ENCODE measurements around the gene PRRT3.

DNA sequence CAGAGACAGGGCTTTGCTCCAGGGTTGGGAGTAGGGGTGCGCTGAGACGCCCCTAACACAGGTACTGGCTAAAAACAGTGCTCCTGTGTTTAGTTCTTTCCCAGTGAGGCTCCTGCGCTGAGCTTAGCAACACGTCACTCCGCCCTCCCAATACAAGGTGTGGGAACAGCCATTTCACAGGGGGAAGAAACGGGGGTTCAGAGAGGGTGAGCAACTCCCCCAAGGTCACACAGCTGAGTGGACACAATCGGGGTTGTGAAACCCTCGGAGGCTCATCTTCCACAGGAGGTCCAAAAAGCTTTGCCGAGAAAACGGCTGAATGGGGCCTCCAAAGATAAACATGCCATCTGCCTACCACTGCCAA lies 628 bp downstream of the PRRT3 start:
- no peak for TF ChIP-seq POLR2A (IDR thresholded peaks at IDR 0.05)
- TF ChIP-seq, protein P1, sequence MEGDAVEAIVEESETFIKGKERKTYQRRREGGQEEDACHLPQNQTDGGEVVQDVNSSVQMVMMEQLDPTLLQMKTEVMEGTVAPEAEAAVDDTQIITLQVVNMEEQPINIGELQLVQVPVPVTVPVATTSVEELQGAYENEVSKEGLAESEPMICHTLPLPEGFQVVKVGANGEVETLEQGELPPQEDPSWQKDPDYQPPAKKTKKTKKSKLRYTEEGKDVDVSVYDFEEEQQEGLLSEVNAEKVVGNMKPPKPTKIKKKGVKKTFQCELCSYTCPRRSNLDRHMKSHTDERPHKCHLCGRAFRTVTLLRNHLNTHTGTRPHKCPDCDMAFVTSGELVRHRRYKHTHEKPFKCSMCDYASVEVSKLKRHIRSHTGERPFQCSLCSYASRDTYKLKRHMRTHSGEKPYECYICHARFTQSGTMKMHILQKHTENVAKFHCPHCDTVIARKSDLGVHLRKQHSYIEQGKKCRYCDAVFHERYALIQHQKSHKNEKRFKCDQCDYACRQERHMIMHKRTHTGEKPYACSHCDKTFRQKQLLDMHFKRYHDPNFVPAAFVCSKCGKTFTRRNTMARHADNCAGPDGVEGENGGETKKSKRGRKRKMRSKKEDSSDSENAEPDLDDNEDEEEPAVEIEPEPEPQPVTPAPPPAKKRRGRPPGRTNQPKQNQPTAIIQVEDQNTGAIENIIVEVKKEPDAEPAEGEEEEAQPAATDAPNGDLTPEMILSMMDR (IDR thresholded peaks at IDR 0.05): no peak
